Ovary (tissue), 9 donors: Measurements from ENCODE around the gene KRT78. TPM values are rescaled to one million over a fixed set of nuclear protein-coding genes. Genes with fewer than 3 reads are reported as not detected.
A peak's percentile ranks its signal among the peaks of the same experiment; 100 is the strongest.

Source experiments
- DNase-seq, 5 donors: peaks; one replicate each; pipeline ENCODE4 v3.0.0-alpha.2; 2019 to 2020
- H3K27ac ChIP-seq, 2 donors: fragments of 200-600 bp; one replicate each; pipeline versions ENCODE4 v1.5.1 to v1.8.0; 2019 to 2022
- H3K27me3 ChIP-seq: fragments of 200-600 bp; one replicate; pipeline ENCODE4 v1.8.0; 2022
- H3K36me3 ChIP-seq: fragments of 200-600 bp; sonication (generic); one replicate; pipeline ENCODE4 v1.5.1; 2019
- H3K4me1 ChIP-seq: one replicate; pipeline ENCODE4 v1.8.1; 2013; ENCODE audit warnings: mild to moderate bottlenecking, moderate library complexity; ENCODE audit not compliant: insufficient read depth
- H3K4me3 ChIP-seq: fragments of 200-600 bp; sonication (generic); one replicate; pipeline ENCODE4 v1.5.1; 2017
- H3K9me3 ChIP-seq, 2 donors: fragments of 200-600 bp in 1 of 2; sonication (generic) in 1 of 2; one replicate each; pipeline versions ENCODE4 v1.5.1 to v1.8.1; 2013 to 2019; ENCODE audit warnings: mild to moderate bottlenecking in 1 of 2, moderate library complexity in 1 of 2
- EP300 ChIP-seq: sonication (generic); formaldehyde crosslinking; IDR thresholded peaks from one replicate; pipeline ENCODE4 v1.6.1; 2017; ENCODE audit warnings: antibody characterized with exemption
- POLR2A ChIP-seq: fragments of 450-650 bp; IDR thresholded peaks from one replicate; pipeline ENCODE4 v1.6.1; 2017; ENCODE audit warnings: antibody characterized with exemption, mild to moderate bottlenecking, moderate library complexity
- WGBS, 3 donors: extraction: QIAGEN DNeasy Blood & Tissue Kit in 1 of 3; methylation state at CpG; one replicate each; pipeline versions ENCODE4 v1.1.5 to v1.1.7; 2013 to 2017; 5-methylcytosine and 5-hydroxymethylcytosine counted together
- intact Hi-C, 4 donors: fragments of 100-400 bp; cut with DNase I; formaldehyde crosslinking; loops; one replicate each; pipeline versions ENCODE4 v1.11.0 to v1.15.1; 2022 to 2023
- polyA plus RNA-seq, 2 donors: library from polyadenylated mRNA; stranded (reverse); fragments of 200-250 nt in 1 of 2; fragments of 350-450 nt in 1 of 2; fragmentation: Illumina TruSeq in 1 of 2; extraction: RNeasy Lipid Tissue Mini Kit (QIAGEN cat#74804) in 1 of 2; gene quantifications; one replicate each; pipeline ENCODE4 v1.2.3, GENCODE V29; 2013 to 2014
- total RNA-seq, 7 donors: library from RNA; depleted of rRNA in 2 of 7; stranded (reverse); fragments of >200 nt in 2 of 7; fragmentation: NEBNext Ultra II Directional in 3 of 7; extraction: Animal tissue kit (Norgen Biotek cat#: 25700) in 3 of 7; gene quantifications; one replicate each; pipeline versions ENCODE4 v1.1.0 to v1.2.4, GENCODE V29; 2016 to 2023
- TF ChIP-seq, protein P1 (sequence below), 3 donors: fragments of 450-650 bp in 2 of 3; fragments of 200-600 bp in 1 of 3; IDR thresholded peaks; one replicate each; pipeline versions ENCODE4 v1.5.1 to v1.8.0; 2016 to 2022; ENCODE audit warnings: antibody characterized with exemption in 3 of 3, mild to moderate bottlenecking in 1 of 3
- donor health status: DM: no; HTN: no; CAD: no; lungs with moderate emphysema.
- donor health status: DM: no; HTN: no; CAD: no.
- donor health status: Bipolar disorder and iron deficiency.
- donor health status: DM: yes; HTN: yes; CAD: no.
- donor health status: DM: no; HTN: no; CAD: no.
- donor health status: DM: yes; HTN: yes; CAD: no.

KRT78 gene
- total and polyA plus RNA-seq, 9 donors = 0.46 TPM; not detected in 8

DNA sequence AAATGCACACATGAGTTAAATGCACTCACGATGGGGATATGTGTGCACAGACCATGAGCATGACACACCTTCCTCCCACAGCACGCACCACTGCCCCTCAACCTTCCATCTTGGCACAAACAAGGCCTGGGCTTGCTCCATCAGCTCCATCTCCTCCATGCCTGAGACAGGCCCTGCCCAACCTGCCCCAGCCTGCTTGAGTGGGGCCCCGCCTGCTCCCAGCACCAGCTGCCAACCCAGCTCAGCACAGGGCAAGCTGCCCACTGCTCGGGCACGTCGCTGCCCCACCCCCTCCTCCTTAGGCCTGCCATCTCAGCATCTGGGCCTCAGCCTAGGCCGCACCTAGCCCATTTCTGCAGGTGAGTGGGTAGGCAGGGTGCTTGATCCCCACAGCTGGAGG lies 27.6 kb upstream of the KRT78 start:
- H3K27ac ChIP-seq = no peak overlapping the region
- H3K4me1 ChIP-seq = peaks cover 7% of the 10 kb centered on the region
- intact Hi-C loops = loop anchor here in 3 of 4 donors (5.0 kb wide), 4 partner anchors 499 to 724 kb away; no protein-coding TSS in a partner anchor
- H3K9me3 ChIP-seq = no peaks in the 10 kb centered on the region
- no peaks in the 10 kb centered on the region for H3K27me3 ChIP-seq
- WGBS, 3 donors = 81 to 87% (median 85%) methylated on average over 7 of the region's 7 CpGs
- DNase-seq = peak in 1 of 5 donors; percentile 37
- H3K4me3 ChIP-seq = no peak overlapping the region
- H3K36me3 ChIP-seq = no peaks in the 10 kb centered on the region
- TF ChIP-seq POLR2A (no peak), EP300 (no peak)
- TF ChIP-seq, protein P1, sequence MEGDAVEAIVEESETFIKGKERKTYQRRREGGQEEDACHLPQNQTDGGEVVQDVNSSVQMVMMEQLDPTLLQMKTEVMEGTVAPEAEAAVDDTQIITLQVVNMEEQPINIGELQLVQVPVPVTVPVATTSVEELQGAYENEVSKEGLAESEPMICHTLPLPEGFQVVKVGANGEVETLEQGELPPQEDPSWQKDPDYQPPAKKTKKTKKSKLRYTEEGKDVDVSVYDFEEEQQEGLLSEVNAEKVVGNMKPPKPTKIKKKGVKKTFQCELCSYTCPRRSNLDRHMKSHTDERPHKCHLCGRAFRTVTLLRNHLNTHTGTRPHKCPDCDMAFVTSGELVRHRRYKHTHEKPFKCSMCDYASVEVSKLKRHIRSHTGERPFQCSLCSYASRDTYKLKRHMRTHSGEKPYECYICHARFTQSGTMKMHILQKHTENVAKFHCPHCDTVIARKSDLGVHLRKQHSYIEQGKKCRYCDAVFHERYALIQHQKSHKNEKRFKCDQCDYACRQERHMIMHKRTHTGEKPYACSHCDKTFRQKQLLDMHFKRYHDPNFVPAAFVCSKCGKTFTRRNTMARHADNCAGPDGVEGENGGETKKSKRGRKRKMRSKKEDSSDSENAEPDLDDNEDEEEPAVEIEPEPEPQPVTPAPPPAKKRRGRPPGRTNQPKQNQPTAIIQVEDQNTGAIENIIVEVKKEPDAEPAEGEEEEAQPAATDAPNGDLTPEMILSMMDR (IDR thresholded peaks at IDR 0.05) = no peak

GRCh38 chr12:52874573-52875435 lies 26.0 kb upstream of the KRT78 start:
- 67 to 72% (median 70%) methylated on average over 10 of the region's 10 CpGs for WGBS, 3 donors
- Histone ChIP-seq H3K36me3 (no peaks in the 10 kb centered on the region), H3K27ac (peak overlapping the region in 1 of 2 donors; percentile 38), H3K27me3 (no peaks in the 10 kb centered on the region), H3K4me3 (peak overlapping the region; percentile 39), H3K4me1 (peaks cover 7% of the 10 kb centered on the region), H3K9me3 (no peaks in the 10 kb centered on the region)
- no peak for DNase-seq
- intact Hi-C loops = loop anchor here in 3 of 4 donors (5.0 kb wide), 4 partner anchors 498 to 723 kb away; no protein-coding TSS in a partner anchor
- no peak for TF ChIP-seq POLR2A
- no peak for TF ChIP-seq EP300
- TF ChIP-seq, protein P1 (IDR thresholded peaks at IDR 0.05) = no peak

GRCh38 chr12:52873832-52874572 lies 25.2 kb upstream of the KRT78 start:
- intact Hi-C loops = no loop called here
- no peaks in the 10 kb centered on the region for H3K36me3 ChIP-seq
- TF ChIP-seq POLR2A = no peak
- TF ChIP-seq, protein P1 (IDR thresholded peaks at IDR 0.05) = no peak
- no peak for TF ChIP-seq EP300
- peak overlapping the region; percentile 39 for H3K4me3 ChIP-seq
- H3K27ac ChIP-seq = peak overlapping the region; percentile 75 to 87
- 1 to 4% (median 2%) methylated on average over 30 to 55 of the region's 55 CpGs for WGBS, 3 donors
- H3K27me3 ChIP-seq = no peaks in the 10 kb centered on the region
- no peaks in the 10 kb centered on the region for H3K9me3 ChIP-seq
- peaks cover 4% of the 10 kb centered on the region for H3K4me1 ChIP-seq
- DNase-seq = peak; percentile 89 to 95 (median 91)

- no peaks in the 10 kb centered on the region for H3K27me3 ChIP-seq
- DNase-seq = no peak
- H3K36me3 ChIP-seq = no peaks in the 10 kb centered on the region
- peaks cover 4% of the 10 kb centered on the region for H3K4me1 ChIP-seq
- no peak overlapping the region for H3K4me3 ChIP-seq
- 56 to 69% (median 62%) methylated on average over 4 of the region's 4 CpGs for WGBS, 3 donors
- H3K27ac ChIP-seq = peak overlapping the region; percentile 75 to 87
- TF ChIP-seq POLR2A = no peak
- TF ChIP-seq, protein P1 (IDR thresholded peaks at IDR 0.05) = no peak
- TF ChIP-seq EP300 = no peak
- intact Hi-C loops = no loop called here
- H3K9me3 ChIP-seq = no peaks in the 10 kb centered on the region
Measured at GRCh38 chr12:52873513-52873831, 24.7 kb upstream of the KRT78 start.
